Activated naive CD8-positive, alpha-beta T cell treated with anti-CD3 and anti-CD28 coated beads, Interleukin-2, amount 10 ng/mL, durations not matched to agents 7 days and 5 days (primary cell): ENCODE measurements around the gene TOMT. TPM values are rescaled to one million over a fixed set of nuclear protein-coding genes. Genes with fewer than 3 reads are reported as not detected.

Experiments used
- microRNA-seq: library from miRNA; unstranded; fragments of <30 nt; microRNA quantifications from one replicate; pipeline ENCODE4 v1.2.0, GENCODE V29; 2022
- total RNA-seq, 2 experiments: library from RNA; stranded (reverse); gene quantifications; one replicate each; pipeline ENCODE4 v1.2.3, GENCODE V29; 2021

TOMT gene
- total RNA-seq, 2 experiments from 2014 or later: not detected

Small RNAs within 50 kb of the gene (microRNA-seq; reads per million reads assigned to microRNA genes)
- gene MIR3165: not detected

Other genes with a start within 250 kb of the TOMT start
- not detected for gene DEFB131B, start 227.5 kb upstream of the TOMT start, total RNA-seq
- gene XNDC1N, start 177.3 kb upstream of the TOMT start, total RNA-seq: 10 to 100 TPM; 20.1 to 21.1 TPM
- gene RNF121, start 176.9 kb upstream of the TOMT start, total RNA-seq: 10 to 100 TPM; 29.9 to 32.8 TPM
- 10 to 100 TPM; 21.2 to 22.9 TPM for gene IL18BP, start 107.0 kb upstream of the TOMT start, total RNA-seq
- gene NUMA1, start 25.4 kb upstream of the TOMT start, total RNA-seq: 100 to 1,000 TPM; 262 to 263 TPM
- 1 to 10 TPM; 4.3 to 5.1 TPM for gene LRRC51, start 25.1 kb upstream of the TOMT start, total RNA-seq
- 10 to 100 TPM; 65.6 to 70.5 TPM for gene LAMTOR1, start 2.6 kb upstream of the TOMT start, total RNA-seq
- 10 to 100 TPM; 49.0 to 52.5 TPM for gene ANAPC15, start 6.8 kb downstream of the TOMT start, total RNA-seq
- not detected for gene FOLR3, start 29.8 kb downstream of the TOMT start, total RNA-seq
- gene FOLR1, start 86.2 kb downstream of the TOMT start, total RNA-seq: not detected
- under 1 TPM in 1 of 2 experiments, not detected in 1; 0.33 TPM for gene FOLR2, start 110.9 kb downstream of the TOMT start, total RNA-seq
- 100 to 1,000 TPM; 166 to 171 TPM for gene INPPL1, start 118.8 kb downstream of the TOMT start, total RNA-seq
- gene PHOX2A, start 138.3 kb downstream of the TOMT start, total RNA-seq: not detected